Peyer's patch (tissue), 4 donors: ENCODE results near the gene CHST15.

Experiments used
- CTCF ChIP-seq, 6 experiments: fragments of 450-650 bp in 4 of 6; fragments of 200-600 bp in 2 of 6; sonication (generic) in 1 of 6; IDR thresholded peaks; one replicate each; pipeline ENCODE4 v1.5.1; 2017 to 2019; ENCODE audit warnings: antibody characterized with exemption in 6 of 6, mild to moderate bottlenecking in 3 of 6, moderate library complexity in 1 of 6
- POLR2A ChIP-seq, 2 donors: fragments of 450-650 bp; IDR thresholded peaks; one replicate each; pipeline ENCODE4 v1.5.1; 2017; ENCODE audit warnings: antibody characterized with exemption in 2 of 2, mild to moderate bottlenecking in 2 of 2, moderate library complexity in 2 of 2

- no peak for TF ChIP-seq CTCF (IDR thresholded peaks at IDR 0.05)
- TF ChIP-seq POLR2A (IDR thresholded peaks at IDR 0.05), result no peak
Observed at GRCh38 chr10:124020981-124021815, 72.2 kb downstream of the CHST15 start.
